WERI-Rb-1 (cell line): ENCODE data around the gene ADCY5.
A peak's percentile ranks its signal among the peaks of the same experiment; 100 is the strongest.

Experiments used
- DNase-seq: peaks from one replicate; pipeline ENCODE4 v3.0.0-alpha.2; 2020
- H3K27ac ChIP-seq: fragments of 250-450 bp; sonication (Bioruptor Pico); 2 replicates; pipeline ENCODE4 v1.5.1; 2020; ENCODE audit warnings: mild to moderate bottlenecking, moderate library complexity
- H3K27me3 ChIP-seq: fragments of 250-450 bp; sonication (Bioruptor Pico); 2 replicates; pipeline ENCODE4 v1.5.1; 2021; ENCODE audit warnings: mild to moderate bottlenecking, low read depth, moderate library complexity; ENCODE audit not compliant: insufficient read depth, severe bottlenecking
- H3K36me3 ChIP-seq: fragments of 250-450 bp; sonication (Bioruptor Pico); 2 replicates; pipeline ENCODE4 v1.5.1; 2020; ENCODE audit warnings: mild to moderate bottlenecking, moderate library complexity
- H3K4me3 ChIP-seq: 2 replicates; pipeline ENCODE4 v1.5.1; 2011; ENCODE audit warnings: low read depth, mild to moderate bottlenecking, control low read depth, low read length
- H3K9me3 ChIP-seq: fragments of 250-450 bp; sonication (Bioruptor Pico); 2 replicates; pipeline ENCODE4 v1.5.1; 2021; ENCODE audit warnings: mild to moderate bottlenecking, moderate library complexity; ENCODE audit not compliant: severe bottlenecking
- TF ChIP-seq, protein P1 (sequence below): IDR thresholded peaks from 2 replicates; pipeline ENCODE4 v1.5.1; 2011; ENCODE audit warnings: low read depth, mild to moderate bottlenecking, control low read depth, inconsistent platforms, low read length

Gene ADCY5

DNA sequence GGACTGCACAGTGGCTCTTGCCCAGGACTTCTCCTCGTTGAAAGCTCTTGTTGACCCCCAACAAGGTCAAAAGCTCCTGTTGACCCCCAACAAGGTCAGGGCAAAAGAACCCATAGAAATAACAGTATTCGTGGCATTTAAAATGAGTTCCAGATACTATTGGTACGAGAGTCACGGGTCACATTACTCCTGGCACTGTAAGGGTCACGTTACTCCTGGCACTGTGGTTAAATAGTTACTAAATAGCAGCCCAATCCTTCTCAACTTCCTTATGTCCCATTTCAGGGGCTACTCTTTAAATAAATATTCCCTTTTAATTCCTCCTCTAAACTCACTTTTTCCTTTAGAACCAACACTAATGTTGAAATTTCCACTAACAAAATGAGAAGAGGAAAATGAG is 18.2 kb upstream of the ADCY5 start:
- DNase-seq = no peak

DNA sequence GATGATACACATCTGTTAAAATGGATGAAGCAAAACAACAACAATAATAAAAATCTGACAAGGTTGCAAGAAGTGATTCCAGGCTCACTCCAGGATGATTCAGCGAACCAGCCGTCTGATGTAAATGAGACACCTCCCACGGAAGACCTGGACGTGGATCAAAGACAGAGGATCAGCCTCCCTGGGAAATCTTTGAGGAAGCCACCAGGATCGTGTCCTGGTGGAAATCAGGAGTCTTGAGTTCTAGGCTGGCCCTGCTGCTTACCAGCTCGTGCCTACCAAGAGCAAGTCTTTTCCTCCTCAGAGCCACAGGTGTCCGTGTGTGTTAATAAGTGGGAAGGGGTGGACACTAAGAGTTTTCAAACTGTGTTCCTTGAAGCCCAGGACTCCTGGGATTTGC is 15.3 kb upstream of the ADCY5 start:
- H3K4me3 ChIP-seq = no peak overlapping the region
- H3K36me3 ChIP-seq = no peaks in the 10 kb centered on the region
- no peaks in the 10 kb centered on the region for H3K9me3 ChIP-seq
- TF ChIP-seq, protein P1, sequence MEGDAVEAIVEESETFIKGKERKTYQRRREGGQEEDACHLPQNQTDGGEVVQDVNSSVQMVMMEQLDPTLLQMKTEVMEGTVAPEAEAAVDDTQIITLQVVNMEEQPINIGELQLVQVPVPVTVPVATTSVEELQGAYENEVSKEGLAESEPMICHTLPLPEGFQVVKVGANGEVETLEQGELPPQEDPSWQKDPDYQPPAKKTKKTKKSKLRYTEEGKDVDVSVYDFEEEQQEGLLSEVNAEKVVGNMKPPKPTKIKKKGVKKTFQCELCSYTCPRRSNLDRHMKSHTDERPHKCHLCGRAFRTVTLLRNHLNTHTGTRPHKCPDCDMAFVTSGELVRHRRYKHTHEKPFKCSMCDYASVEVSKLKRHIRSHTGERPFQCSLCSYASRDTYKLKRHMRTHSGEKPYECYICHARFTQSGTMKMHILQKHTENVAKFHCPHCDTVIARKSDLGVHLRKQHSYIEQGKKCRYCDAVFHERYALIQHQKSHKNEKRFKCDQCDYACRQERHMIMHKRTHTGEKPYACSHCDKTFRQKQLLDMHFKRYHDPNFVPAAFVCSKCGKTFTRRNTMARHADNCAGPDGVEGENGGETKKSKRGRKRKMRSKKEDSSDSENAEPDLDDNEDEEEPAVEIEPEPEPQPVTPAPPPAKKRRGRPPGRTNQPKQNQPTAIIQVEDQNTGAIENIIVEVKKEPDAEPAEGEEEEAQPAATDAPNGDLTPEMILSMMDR = no peak
- no peak overlapping the region for H3K27ac ChIP-seq
- H3K27me3 ChIP-seq = no peaks in the 10 kb centered on the region
- no peak for DNase-seq

More for the DNA sequence above, 18.2 kb upstream of the ADCY5 start:
- H3K27ac ChIP-seq = no peak overlapping the region
- no peaks in the 10 kb centered on the region for H3K9me3 ChIP-seq
- no peak overlapping the region for H3K4me3 ChIP-seq
- H3K27me3 ChIP-seq = no peaks in the 10 kb centered on the region
- H3K36me3 ChIP-seq = no peaks in the 10 kb centered on the region
- TF ChIP-seq, protein P1 = no peak

DNA sequence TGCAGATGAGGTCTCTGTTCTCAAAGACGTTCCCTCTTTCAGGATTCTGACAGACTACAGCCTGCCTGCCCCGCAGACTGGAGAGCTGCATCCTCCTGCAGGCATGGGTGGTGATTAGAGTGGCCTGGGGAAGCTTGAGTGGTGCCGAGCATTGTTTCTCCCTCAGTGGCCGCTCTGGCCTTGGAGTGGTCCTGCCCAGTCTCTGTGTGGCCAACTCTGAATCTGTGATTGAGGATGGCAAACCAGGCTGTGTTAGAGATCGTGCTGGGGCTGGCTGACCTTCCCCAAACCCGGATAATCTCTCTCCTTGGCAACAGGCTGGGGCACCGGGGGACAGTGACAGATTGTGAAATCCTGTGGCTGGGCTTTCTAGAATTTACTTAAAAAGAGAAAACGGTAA is 11.0 kb upstream of the ADCY5 start:
- Histone ChIP-seq H3K9me3 (no peaks in the 10 kb centered on the region), H3K36me3 (no peaks in the 10 kb centered on the region)
- TF ChIP-seq, protein P1 = no peak

DNA sequence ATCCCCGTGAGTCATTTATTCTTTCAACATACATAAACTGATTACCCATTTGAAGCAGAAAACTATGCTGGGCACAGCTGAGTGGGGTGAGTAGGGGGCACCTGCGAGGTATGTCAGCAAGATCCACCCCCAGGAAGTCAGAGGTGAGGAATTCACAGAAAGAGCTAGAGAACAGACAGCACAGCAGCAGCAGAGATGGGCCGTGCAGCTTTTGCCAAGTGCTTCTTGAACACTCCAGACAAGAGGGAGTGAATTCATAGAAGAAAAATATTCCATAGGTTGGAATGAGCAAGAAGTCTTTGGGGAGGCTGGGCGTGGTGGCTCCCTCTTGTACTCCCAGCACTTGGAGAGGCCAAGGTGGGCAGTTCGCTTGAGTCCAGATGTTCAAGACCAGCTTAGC is 9.4 kb upstream of the ADCY5 start:
- no peak for DNase-seq
- Histone ChIP-seq H3K9me3 (no peaks in the 10 kb centered on the region), H3K27ac (no peak overlapping the region), H3K27me3 (no peaks in the 10 kb centered on the region), H3K36me3 (no peaks in the 10 kb centered on the region), H3K4me3 (no peak overlapping the region)
- TF ChIP-seq, protein P1 = no peak

More for the DNA sequence above, 11.0 kb upstream of the ADCY5 start:
- Histone ChIP-seq H3K4me3 (peak overlapping the region; percentile 1; the same call in 1 of the 2 replicates), H3K27ac (peak overlapping the region; percentile 69), H3K27me3 (no peaks in the 10 kb centered on the region)
- DNase-seq = peak; percentile 69

DNA sequence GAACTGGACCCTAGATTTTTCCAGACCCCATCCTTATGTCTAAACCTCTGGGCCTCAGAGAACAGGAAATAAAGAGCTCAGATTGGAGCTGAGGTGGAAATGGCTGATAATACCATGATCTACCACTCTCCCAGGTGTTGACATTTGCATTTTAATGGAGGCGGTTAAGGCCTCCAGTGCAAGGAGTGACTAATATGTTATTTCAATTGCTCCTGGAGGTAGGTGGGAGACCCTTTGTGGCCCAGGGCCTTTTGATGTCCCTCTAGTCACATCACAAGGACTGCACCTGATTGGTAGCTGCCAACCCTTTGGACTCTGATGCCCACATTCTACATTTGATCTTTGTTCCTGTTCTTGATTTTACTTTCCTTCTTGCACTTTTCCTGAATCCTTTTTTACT is 9.0 kb upstream of the ADCY5 start:
- no peaks in the 10 kb centered on the region for H3K27me3 ChIP-seq
- H3K36me3 ChIP-seq = no peaks in the 10 kb centered on the region
- TF ChIP-seq, protein P1 = no peak

DNA sequence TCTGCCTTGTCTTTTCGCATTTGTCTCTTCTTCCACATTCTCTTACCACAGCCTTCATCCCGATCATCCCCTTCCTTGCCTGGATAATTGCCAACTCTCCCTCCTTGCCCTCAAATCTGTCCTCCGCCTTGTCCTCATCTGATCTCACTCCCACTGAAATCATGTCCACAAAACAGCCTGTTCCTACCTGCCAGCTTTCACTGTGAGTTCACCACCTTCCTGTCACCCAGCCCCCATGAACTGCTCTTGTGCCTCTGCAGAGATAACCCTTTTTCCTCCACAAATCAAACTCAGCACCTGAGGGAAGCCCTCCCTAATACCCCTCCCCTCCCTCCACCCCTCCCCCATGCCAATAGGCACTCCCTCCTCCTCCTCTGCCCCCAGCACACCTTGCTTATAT is 4.8 kb upstream of the ADCY5 start:
- TF ChIP-seq, protein P1 = no peak
- Histone ChIP-seq H3K4me3 (no peak overlapping the region), H3K36me3 (no peaks in the 10 kb centered on the region), H3K9me3 (no peaks in the 10 kb centered on the region), H3K27ac (no peak overlapping the region), H3K27me3 (no peaks in the 10 kb centered on the region)
- no peak for DNase-seq

More for the DNA sequence above, 9.0 kb upstream of the ADCY5 start:
- no peak overlapping the region for H3K4me3 ChIP-seq
- no peak for DNase-seq
- H3K9me3 ChIP-seq = no peaks in the 10 kb centered on the region
- no peak overlapping the region for H3K27ac ChIP-seq
